ENCODE data around the gene KRTAP2-1.
"Not testable (repeated sequence)": the region's sequence is repeated elsewhere in the genome, so short reads cannot be mapped to it uniquely, and the experiment has no call there.

DNA sequence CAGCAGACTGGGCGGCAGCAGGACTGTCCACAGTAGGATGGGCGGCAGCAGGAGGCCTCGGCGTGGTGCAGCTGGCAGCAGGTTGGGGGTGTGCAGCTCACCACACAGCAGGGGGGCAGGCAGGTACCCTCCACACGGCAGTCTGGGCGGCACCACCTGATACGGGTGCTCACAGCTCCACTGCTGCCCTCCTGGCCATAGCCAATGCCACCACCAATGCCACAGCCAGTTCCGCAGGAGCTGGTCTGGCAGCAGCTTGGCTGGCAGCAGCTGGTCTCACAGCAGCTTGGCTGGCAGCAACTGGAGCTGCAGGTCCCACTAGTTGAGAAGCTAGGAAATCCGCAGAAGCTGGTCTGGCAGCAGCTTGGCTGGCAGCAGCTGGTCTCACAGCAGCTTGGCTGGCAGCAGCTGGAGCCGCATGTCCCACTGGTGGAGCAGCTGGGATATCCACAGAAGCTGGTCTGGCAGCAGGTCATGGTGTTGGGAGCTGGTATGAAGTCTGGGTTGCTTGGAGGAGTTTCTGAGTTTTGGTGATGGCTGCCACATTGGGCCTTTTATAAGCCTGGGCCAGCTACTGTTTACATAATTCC, 12.7 kb downstream of the KRTAP2-1 start, which contains the start of gene KRTAP1-3:
- not testable (repeated sequence) for TF ChIP-seq POLR2AphosphoS5 (IDR thresholded peaks at IDR 0.05; ENCODE audit: borderline replicate concordance, low read depth, low read length); EZH2 (IDR thresholded peaks at IDR 0.05)
